HepG2 (cell line): ENCODE data around the gene NELFCD. TPM values are rescaled to one million over a fixed set of nuclear protein-coding genes. Genes with fewer than 3 reads are reported as not detected.

Experiments
- AGO2 ChIP-seq: fragments of 200-400 bp; formaldehyde crosslinking; optimal IDR thresholded peaks from 2 replicates; pipeline ENCODE3; 2017; ENCODE audit warnings: mild to moderate bottlenecking, low read depth, low read length, moderate library complexity
- DR1 ChIP-seq: sonication (generic); formaldehyde crosslinking; IDR thresholded peaks from 2 replicates; pipeline ENCODE4 v1.8.0; 2021; ENCODE audit warnings: mild to moderate bottlenecking, missing genetic modification reagents, inconsistent platforms
- HNRNPH1 ChIP-seq: fragments of 200-400 bp; formaldehyde crosslinking; optimal IDR thresholded peaks from 2 replicates; pipeline ENCODE3; 2017; ENCODE audit warnings: mild to moderate bottlenecking, low read depth, low read length
- KDM1A ChIP-seq: IDR thresholded peaks from 2 replicates; pipeline ENCODE4 v1.6.1; 2016; ENCODE audit warnings: missing compliant biosample characterization
- MAF1 ChIP-seq: sonication (generic); formaldehyde crosslinking; IDR thresholded peaks from 2 replicates; pipeline ENCODE4 v1.5.0; 2020; ENCODE audit warnings: missing genetic modification reagents, borderline replicate concordance
- MEIS1 ChIP-seq: sonication (generic); formaldehyde crosslinking; IDR thresholded peaks from 2 replicates; pipeline ENCODE4 v1.9.0; 2021; ENCODE audit warnings: mild to moderate bottlenecking, missing genetic modification reagents, moderate library complexity, borderline replicate concordance
- MLXIP ChIP-seq: sonication (generic); formaldehyde crosslinking; IDR thresholded peaks from 2 replicates; pipeline ENCODE4 v1.9.0; 2021; ENCODE audit warnings: missing genetic modification reagents, borderline replicate concordance
- PAX8 ChIP-seq: sonication (generic); formaldehyde crosslinking; IDR thresholded peaks from 2 replicates; pipeline ENCODE4 v1.8.0; 2022; ENCODE audit warnings: mild to moderate bottlenecking, missing genetic modification reagents, borderline replicate concordance
- TARDBP ChIP-seq: sonication (generic); formaldehyde crosslinking; IDR thresholded peaks from 2 replicates; pipeline ENCODE4 v1.8.0; 2022; ENCODE audit warnings: mild to moderate bottlenecking, missing genetic modification reagents
- ZNF20 ChIP-seq: sonication (generic); formaldehyde crosslinking; IDR thresholded peaks from 2 replicates; pipeline ENCODE4 v1.4.0; 2020; ENCODE audit warnings: mild to moderate bottlenecking, moderate library complexity, missing genetic modification reagents
- ZNF281 ChIP-seq: sonication (generic); formaldehyde crosslinking; IDR thresholded peaks from 2 replicates; pipeline ENCODE4 v1.4.0; 2020; ENCODE audit warnings: missing genetic modification reagents, borderline replicate concordance
- ZNF512B ChIP-seq: sonication (generic); formaldehyde crosslinking; IDR thresholded peaks from 2 replicates; pipeline ENCODE4 v1.5.1; 2020; ENCODE audit warnings: missing genetic modification reagents, mild to moderate bottlenecking, borderline replicate concordance
- ZNF530 ChIP-seq: sonication (generic); formaldehyde crosslinking; IDR thresholded peaks from 2 replicates; pipeline ENCODE4 v1.5.0; 2020; ENCODE audit warnings: low read depth, mild to moderate bottlenecking, missing genetic modification reagents
- ZNF547 ChIP-seq: sonication (generic); formaldehyde crosslinking; IDR thresholded peaks from 2 replicates; pipeline ENCODE4 v1.5.1; 2020; ENCODE audit warnings: mild to moderate bottlenecking, missing genetic modification reagents
- ZNF564 ChIP-seq: sonication (generic); formaldehyde crosslinking; IDR thresholded peaks from 2 replicates; pipeline ENCODE4 v1.8.1; 2023; ENCODE audit warnings: mild to moderate bottlenecking, missing genetic modification reagents
- ZNF639 ChIP-seq: conservative IDR thresholded peaks from 2 replicates; pipeline ENCODE4 v1.6.1; 2018; ENCODE audit warnings: missing genetic modification reagents
- ZNF644 ChIP-seq: IDR thresholded peaks from 2 replicates; pipeline ENCODE4 v1.6.1; 2016; ENCODE audit warnings: low read depth
- polyA plus RNA-seq, 8 experiments: library from polyadenylated mRNA; depleted of rRNA in 3 of 8; stranded (reverse) in 7 of 8; unstranded in 1 of 8; fragments of >200 nt; fragmentation: Illumina TruSeq in 4 of 8; extraction: Trizol in 4 of 8; gene quantifications; 2 replicates each; pipeline versions ENCODE4 v1.2.1 to v1.2.3, GENCODE V29; 2011 to 2016; ENCODE audit warnings: low read depth in 4 of 8, missing spikeins in 1 of 8, mixed read lengths in 1 of 8; ENCODE audit not compliant: insufficient read depth in 1 of 8
- total RNA-seq, 5 experiments: library from RNA; depleted of rRNA; stranded (reverse); fragments of >200 nt; fragmentation: Illumina TruSeq; extraction: Trizol; gene quantifications; 2 replicates each; pipeline ENCODE4 v1.2.3, GENCODE V29; 2016; ENCODE audit warnings: low read depth in 1 of 5

NELFCD gene
- total and polyA plus RNA-seq, 2 of the 13 experiments (the other 11 are each of a cell fraction or from before 2014, with no cell fraction given): 159 to 203 TPM

GRCh38 chr20:58981628-58982364 lies 740 bp downstream of the NELFCD start (continued):
- TF ChIP-seq ZNF281 (no peak), ZNF564 (no peak), PAX8 (no peak), MEIS1 (CRISPR knock-in tag) (no peak), HNRNPH1 (no peak), TARDBP (CRISPR knock-in tag) (0 out of 2 replicates have a peak, but pooled peaks have one; percentile 12), AGO2 (peak; percentile 76), MLXIP (CRISPR knock-in tag) (0 out of 2 replicates have a peak, but pooled peaks have one; percentile 16), KDM1A (CRISPR knock-in tag) (no peak), ZNF530 (CRISPR knock-in tag) (no peak), ZNF547 (CRISPR knock-in tag) (no peak), ZNF644 (no peak), ZNF639 (CRISPR knock-in tag) (no peak), DR1 (CRISPR knock-in tag) (no peak), ZNF20 (CRISPR knock-in tag) (no peak), MAF1 (no peak), ZNF512B (CRISPR knock-in tag) (no peak)
